Endothelial cell of umbilical vein (primary cell): ENCODE data around the gene CUX1.

Experiments
- MAX ChIP-seq: IDR thresholded peaks from 2 replicates; pipeline ENCODE4 v1.6.1; 2011; ENCODE audit not compliant: insufficient read depth, insufficient read length
- POLR2A ChIP-seq: IDR thresholded peaks from 2 replicates; pipeline ENCODE4 v1.6.1; 2012; ENCODE audit warnings: low read depth, mild to moderate bottlenecking, control low read depth, low read length
- POLR2AphosphoS5 ChIP-seq: IDR thresholded peaks from 2 replicates; pipeline ENCODE4 v1.6.1; 2012; ENCODE audit warnings: low read depth, mild to moderate bottlenecking, control low read depth, low read length, moderate library complexity; ENCODE audit not compliant: insufficient read depth
- TF ChIP-seq, protein P1 (sequence below), 2 donors: IDR thresholded peaks; 1 replicate in 1 of 2; 2 replicates in 1 of 2; pipeline ENCODE4 v1.5.1; 2011; ENCODE audit warnings: low read length in 2 of 2, mild to moderate bottlenecking in 2 of 2, moderate library complexity in 2 of 2, control low read depth in 1 of 2, inconsistent platforms in 1 of 2, low read depth in 1 of 2; ENCODE audit not compliant: insufficient read depth in 1 of 2; ENCODE audit errors: extremely low read depth in 1 of 2

DNA sequence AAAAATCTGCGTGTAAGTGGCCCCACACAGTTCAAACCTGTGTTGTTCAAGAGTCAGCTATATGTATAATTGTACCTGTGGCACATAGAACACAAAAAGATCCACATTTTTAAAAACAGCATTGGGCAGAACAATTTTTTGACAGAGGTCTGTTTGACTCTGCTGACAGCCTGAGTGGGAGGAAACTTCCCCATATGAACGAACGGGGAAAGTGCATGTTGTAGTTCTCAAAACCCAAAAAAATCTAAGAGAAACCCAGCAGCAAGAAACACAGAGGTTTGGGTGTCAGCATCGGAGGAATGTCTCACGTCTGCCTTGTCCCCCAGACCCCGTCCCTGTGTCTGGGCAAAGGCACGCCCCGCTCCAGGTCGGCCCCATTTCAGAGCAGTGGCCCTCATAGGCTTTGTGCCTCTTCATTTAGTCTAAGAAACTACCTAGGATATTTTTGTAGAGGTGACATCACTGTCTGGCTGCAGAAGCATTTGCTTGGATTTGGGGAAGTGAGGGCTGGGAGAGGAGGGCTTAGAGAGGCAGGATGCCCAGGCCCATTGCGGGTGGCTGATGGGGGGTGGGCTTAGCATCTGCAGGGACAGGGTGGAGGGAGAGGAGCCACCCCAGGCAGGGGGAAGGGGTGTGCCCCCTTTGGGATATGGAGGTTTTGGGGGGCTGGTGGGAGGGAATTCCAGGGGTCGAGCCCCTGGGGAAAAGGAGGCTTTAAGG lies 11.0 kb downstream of the CUX1 start:
- TF ChIP-seq, protein P1, sequence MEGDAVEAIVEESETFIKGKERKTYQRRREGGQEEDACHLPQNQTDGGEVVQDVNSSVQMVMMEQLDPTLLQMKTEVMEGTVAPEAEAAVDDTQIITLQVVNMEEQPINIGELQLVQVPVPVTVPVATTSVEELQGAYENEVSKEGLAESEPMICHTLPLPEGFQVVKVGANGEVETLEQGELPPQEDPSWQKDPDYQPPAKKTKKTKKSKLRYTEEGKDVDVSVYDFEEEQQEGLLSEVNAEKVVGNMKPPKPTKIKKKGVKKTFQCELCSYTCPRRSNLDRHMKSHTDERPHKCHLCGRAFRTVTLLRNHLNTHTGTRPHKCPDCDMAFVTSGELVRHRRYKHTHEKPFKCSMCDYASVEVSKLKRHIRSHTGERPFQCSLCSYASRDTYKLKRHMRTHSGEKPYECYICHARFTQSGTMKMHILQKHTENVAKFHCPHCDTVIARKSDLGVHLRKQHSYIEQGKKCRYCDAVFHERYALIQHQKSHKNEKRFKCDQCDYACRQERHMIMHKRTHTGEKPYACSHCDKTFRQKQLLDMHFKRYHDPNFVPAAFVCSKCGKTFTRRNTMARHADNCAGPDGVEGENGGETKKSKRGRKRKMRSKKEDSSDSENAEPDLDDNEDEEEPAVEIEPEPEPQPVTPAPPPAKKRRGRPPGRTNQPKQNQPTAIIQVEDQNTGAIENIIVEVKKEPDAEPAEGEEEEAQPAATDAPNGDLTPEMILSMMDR (IDR thresholded peaks at IDR 0.05; ENCODE audit: extremely low read depth in 1 of 2, insufficient read depth in 1 of 2, low read depth in 1 of 2, low read length in 2 of 2) = no peak
- no peak for TF ChIP-seq MAX
- no peak for TF ChIP-seq POLR2AphosphoS5
- TF ChIP-seq POLR2A = no peak
